ENCODE measurements around the gene ENTPD2.

- TF ChIP-seq, protein P1, sequence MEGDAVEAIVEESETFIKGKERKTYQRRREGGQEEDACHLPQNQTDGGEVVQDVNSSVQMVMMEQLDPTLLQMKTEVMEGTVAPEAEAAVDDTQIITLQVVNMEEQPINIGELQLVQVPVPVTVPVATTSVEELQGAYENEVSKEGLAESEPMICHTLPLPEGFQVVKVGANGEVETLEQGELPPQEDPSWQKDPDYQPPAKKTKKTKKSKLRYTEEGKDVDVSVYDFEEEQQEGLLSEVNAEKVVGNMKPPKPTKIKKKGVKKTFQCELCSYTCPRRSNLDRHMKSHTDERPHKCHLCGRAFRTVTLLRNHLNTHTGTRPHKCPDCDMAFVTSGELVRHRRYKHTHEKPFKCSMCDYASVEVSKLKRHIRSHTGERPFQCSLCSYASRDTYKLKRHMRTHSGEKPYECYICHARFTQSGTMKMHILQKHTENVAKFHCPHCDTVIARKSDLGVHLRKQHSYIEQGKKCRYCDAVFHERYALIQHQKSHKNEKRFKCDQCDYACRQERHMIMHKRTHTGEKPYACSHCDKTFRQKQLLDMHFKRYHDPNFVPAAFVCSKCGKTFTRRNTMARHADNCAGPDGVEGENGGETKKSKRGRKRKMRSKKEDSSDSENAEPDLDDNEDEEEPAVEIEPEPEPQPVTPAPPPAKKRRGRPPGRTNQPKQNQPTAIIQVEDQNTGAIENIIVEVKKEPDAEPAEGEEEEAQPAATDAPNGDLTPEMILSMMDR (IDR thresholded peaks at IDR 0.05): no peak
- TF ChIP-seq EZH2 (IDR thresholded peaks at IDR 0.05; ENCODE audit: borderline replicate concordance, insufficient read depth, low read depth, low read length, poor library complexity, severe bottlenecking): peak; percentile 64
Observed at GRCh38 chr9:137052998-137053943, 590 bp downstream of the ENTPD2 start.
